GM19043 (cell line): ENCODE measurements around the gene FOCAD.
"Not testable (repeated sequence)": the region's sequence is repeated elsewhere in the genome, so short reads cannot be mapped to it uniquely, and the experiment has no call there.

Experiments used
- ATAC-seq: cut with Tn5 transposase; IDR thresholded peaks from one replicate; pipeline ENCODE4 v1.9.1; 2021; ENCODE audit warnings: low read depth; ENCODE audit not compliant: unreplicated experiment

The FOCAD gene

GRCh38 chr9:20940447-20941173 is 256.6 kb downstream of the FOCAD start:
- ATAC-seq: peak; percentile 17

GRCh38 chr9:20941174-20941690 is 257.2 kb downstream of the FOCAD start:
- ATAC-seq: peak; percentile 99

- no peak for ATAC-seq
Observed at GRCh38 chr9:20944507-20944906, 260.4 kb downstream of the FOCAD start.

GRCh38 chr9:20945269-20945668 is 261.2 kb downstream of the FOCAD start:
- no peak for ATAC-seq

GRCh38 chr9:20945856-20946255 is 261.8 kb downstream of the FOCAD start:
- no peak for ATAC-seq

- ATAC-seq: no peak
Observed at GRCh38 chr9:20948703-20949102, 264.6 kb downstream of the FOCAD start.

- no peak for ATAC-seq
Observed at GRCh38 chr9:20950707-20951106, 266.6 kb downstream of the FOCAD start.

- ATAC-seq: no peak
Observed at GRCh38 chr9:20962536-20963225, 278.6 kb downstream of the FOCAD start.

- ATAC-seq: no peak
Observed at GRCh38 chr9:20972684-20973083, 288.6 kb downstream of the FOCAD start.

- not testable (repeated sequence) for ATAC-seq
Observed at GRCh38 chr9:20973246-20973947, 289.3 kb downstream of the FOCAD start.

- ATAC-seq: not testable (repeated sequence)
Observed at GRCh38 chr9:20974191-20974938, 290.3 kb downstream of the FOCAD start.

- no peak for ATAC-seq
Observed at GRCh38 chr9:20978249-20978648, 294.2 kb downstream of the FOCAD start.

- ATAC-seq: peak; percentile 65
Observed at GRCh38 chr9:20980832-20981455, 296.9 kb downstream of the FOCAD start.

- ATAC-seq: no peak
Observed at GRCh38 chr9:20981486-20981885, 297.4 kb downstream of the FOCAD start.

GRCh38 chr9:20984506-20984905 is 300.4 kb downstream of the FOCAD start:
- ATAC-seq: no peak

GRCh38 chr9:20985851-20986600 is 302.0 kb downstream of the FOCAD start:
- ATAC-seq: no peak

GRCh38 chr9:20987521-20987920 is 303.5 kb downstream of the FOCAD start:
- ATAC-seq: no peak

- ATAC-seq: no peak
Observed at GRCh38 chr9:20988061-20988460, 304.0 kb downstream of the FOCAD start.

- ATAC-seq: no peak
Observed at GRCh38 chr9:20988671-20989315, 304.7 kb downstream of the FOCAD start.
